ENCODE measurements around the gene CRKL.

The CRKL gene

DNA sequence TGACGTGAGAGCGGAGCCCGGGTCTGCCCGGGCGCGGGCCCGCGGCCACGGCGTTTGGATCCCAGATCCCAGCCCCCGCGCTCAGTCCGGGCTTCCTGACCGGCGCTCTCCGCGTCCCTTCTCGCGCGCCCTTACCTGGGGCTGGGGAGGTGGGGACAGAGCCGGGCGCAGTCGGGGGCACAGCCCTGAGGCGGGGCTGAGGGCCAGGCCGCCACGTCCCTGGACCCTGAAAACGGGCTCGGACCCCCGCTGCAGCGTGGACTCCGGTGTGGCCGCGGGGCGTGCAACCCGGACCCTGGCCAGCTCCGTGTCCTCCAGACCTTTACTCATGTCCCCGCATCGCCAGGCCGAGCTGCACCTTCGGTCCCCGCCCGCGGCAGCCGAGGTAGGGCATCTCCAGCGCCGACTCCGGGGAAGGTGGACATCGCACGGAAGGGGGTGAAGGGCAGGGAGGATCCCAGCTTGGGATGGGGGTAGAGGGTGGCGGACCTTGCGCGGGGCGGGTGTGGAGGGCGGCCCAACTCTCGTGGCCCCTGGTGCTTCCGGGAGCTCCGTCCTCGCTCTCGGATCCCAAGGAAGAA lies 40.0 kb downstream of the CRKL start:
- peak overlapping the region; percentile 78 to 84 (median 84) for H3K4me3 Mint-ChIP-seq
- H3K27me3 Mint-ChIP-seq (ENCODE audit: low read depth) = peaks cover 41% of the 10 kb centered on the region
- TF ChIP-seq, protein P1, sequence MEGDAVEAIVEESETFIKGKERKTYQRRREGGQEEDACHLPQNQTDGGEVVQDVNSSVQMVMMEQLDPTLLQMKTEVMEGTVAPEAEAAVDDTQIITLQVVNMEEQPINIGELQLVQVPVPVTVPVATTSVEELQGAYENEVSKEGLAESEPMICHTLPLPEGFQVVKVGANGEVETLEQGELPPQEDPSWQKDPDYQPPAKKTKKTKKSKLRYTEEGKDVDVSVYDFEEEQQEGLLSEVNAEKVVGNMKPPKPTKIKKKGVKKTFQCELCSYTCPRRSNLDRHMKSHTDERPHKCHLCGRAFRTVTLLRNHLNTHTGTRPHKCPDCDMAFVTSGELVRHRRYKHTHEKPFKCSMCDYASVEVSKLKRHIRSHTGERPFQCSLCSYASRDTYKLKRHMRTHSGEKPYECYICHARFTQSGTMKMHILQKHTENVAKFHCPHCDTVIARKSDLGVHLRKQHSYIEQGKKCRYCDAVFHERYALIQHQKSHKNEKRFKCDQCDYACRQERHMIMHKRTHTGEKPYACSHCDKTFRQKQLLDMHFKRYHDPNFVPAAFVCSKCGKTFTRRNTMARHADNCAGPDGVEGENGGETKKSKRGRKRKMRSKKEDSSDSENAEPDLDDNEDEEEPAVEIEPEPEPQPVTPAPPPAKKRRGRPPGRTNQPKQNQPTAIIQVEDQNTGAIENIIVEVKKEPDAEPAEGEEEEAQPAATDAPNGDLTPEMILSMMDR (IDR thresholded peaks at IDR 0.05; ENCODE audit: unreplicated experiment in 3 of 3) = no peak
- no peaks in the 10 kb centered on the region for H3K9me3 Mint-ChIP-seq
- H3K4me1 Mint-ChIP-seq = peaks cover 7% of the 10 kb centered on the region
- peaks cover 21% of the 10 kb centered on the region for H3K36me3 Mint-ChIP-seq (ENCODE audit: low read depth)
- no peak overlapping the region for H3K27ac Mint-ChIP-seq

DNA sequence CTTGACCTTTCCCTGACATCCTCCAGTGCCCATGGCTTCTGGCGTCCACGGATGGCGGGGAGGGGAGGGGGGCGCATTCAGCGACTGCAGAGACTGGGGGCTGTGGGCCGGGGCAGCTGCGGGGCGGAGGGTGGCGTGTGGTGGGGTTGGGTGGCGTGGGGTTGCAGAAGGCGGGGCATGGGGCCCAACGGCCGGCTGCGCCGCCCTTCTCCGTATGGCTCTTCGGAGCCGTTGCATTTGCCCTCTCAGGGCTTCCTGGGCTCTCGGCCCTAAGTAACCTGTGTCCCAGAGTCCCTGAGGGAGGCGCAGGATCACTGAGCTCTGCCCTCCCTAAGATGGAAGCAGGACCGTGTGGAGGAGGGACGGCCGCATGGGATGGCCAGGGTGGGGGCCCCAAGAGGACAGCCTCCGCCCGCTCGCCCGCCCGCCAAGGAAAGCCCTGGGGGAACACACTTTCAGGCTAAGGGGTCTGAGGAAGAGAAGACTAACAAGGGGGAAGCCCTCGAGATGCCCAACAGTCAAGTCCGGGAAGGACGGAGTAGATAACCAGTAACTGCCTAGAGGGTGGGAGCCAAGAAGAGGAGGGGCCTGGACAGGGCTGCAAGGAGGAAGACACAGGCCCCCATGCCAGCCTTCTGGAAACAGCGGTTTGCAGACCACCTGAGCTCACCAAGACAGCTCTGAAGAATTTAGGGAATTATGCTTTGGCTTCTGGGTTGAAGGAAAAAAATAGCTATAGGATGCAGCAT lies 40.6 kb downstream of the CRKL start:
- Mint-ChIP-seq H3K27ac (no peak overlapping the region), H3K36me3 (ENCODE audit: low read depth) (peaks cover 16% of the 10 kb centered on the region), H3K4me3 (peak overlapping the region; percentile 68 to 74 (median 72)), H3K9me3 (no peaks in the 10 kb centered on the region), H3K4me1 (peaks cover under 1% of the 10 kb centered on the region), H3K27me3 (ENCODE audit: low read depth) (peaks cover 42% of the 10 kb centered on the region)
- TF ChIP-seq, protein P1 (IDR thresholded peaks at IDR 0.05; ENCODE audit: unreplicated experiment in 3 of 3) = no peak

DNA sequence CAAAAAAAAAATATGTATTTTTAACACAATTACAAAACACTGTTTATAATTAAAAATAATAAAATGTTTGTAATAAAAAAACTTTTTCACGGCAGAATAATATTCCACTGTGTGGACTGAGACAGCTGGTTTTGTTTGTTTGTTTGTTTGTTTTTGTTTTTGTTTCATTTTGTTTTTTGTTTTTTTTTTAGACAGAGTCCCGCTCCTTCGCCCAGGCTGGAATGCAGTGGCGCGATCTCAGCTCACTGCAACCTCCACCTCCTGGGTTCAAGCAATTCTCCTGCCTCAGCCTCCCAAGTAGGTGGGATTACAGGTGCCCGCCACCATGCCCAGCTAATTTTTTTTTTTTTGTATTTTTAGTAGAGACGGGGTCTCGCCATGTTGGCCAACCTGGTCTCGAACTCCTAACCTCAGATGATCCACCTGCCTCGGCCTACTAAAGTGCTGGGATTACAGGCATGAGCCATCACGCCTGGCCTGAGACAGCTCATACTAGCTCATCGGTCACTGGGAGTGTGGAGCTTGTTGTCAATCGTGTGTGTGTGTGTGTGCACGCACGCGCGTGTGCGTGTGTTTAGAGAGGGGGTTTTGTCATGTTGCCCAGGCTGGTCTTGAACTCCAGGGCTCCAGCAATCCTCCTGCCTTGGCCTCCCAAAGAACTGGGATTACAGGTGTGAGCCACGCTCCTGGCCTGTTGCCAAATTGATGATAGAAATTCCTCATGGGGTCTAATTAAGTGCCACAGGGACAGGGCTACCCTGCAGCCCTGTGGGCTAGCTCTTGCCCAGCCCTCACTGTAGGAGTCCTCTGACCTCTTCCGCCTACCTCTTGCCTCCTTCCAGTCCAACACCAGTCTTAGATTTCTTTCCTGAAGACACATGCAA lies 42.6 kb downstream of the CRKL start:
- Mint-ChIP-seq H3K27ac (no peak overlapping the region), H3K27me3 (ENCODE audit: low read depth) (peaks cover 60% of the 10 kb centered on the region), H3K4me3 (peak overlapping the region in 2 of 3 experiments; percentile 23 to 53), H3K9me3 (no peaks in the 10 kb centered on the region), H3K4me1 (no peaks in the 10 kb centered on the region), H3K36me3 (ENCODE audit: low read depth) (no peaks in the 10 kb centered on the region)
- TF ChIP-seq, protein P1 (IDR thresholded peaks at IDR 0.05; ENCODE audit: unreplicated experiment in 3 of 3) = no peak

DNA sequence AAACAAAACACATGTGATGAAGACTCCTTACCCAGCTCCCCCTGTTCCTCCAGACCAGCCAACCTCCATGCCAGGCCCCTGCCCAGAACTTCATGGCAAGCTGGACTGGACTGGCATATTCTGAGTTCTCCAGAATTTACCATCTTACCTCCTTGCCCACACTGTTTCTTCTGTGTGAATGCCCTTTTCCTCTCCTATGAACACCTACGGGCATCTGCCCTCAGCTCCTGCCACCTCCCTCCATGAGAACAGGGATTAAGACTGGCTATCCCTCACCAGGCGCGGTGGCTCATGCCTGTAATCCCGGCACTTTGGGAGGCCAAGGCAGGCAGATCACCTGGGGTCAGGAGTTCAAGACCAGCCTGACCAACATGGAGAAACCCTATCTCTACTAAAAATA lies 43.4 kb downstream of the CRKL start:
- H3K27me3 Mint-ChIP-seq (ENCODE audit: low read depth) = peaks cover 63% of the 10 kb centered on the region
- no peaks in the 10 kb centered on the region for H3K9me3 Mint-ChIP-seq
- no peak overlapping the region for H3K27ac Mint-ChIP-seq
- TF ChIP-seq, protein P1 (IDR thresholded peaks at IDR 0.05; ENCODE audit: unreplicated experiment in 3 of 3) = no peak
- no peaks in the 10 kb centered on the region for H3K4me1 Mint-ChIP-seq
- peak overlapping the region in 2 of 3 experiments; percentile 39 to 53 for H3K4me3 Mint-ChIP-seq
- no peaks in the 10 kb centered on the region for H3K36me3 Mint-ChIP-seq (ENCODE audit: low read depth)

DNA sequence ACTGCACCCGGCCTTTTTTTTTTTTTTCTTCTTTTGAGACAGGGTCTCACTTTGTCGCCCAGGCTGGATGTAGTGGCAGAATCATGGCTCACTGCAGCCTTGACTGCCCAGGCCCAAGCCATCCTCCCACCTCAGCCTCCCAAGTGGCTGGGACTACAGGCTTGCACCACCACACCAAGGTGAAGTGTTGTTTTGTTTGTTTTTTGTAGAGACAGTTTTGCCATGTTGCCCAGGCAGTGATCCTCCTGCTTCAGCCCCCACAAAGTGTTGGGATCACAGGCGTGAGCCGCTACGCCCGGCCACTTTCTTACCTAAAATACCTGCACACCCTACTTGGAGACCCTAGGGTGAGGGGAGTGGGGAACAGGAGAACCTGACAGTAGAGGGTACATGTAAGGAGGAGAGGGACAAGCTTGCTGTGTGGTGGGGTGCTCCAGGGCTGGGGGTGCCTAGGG lies 45.3 kb downstream of the CRKL start:
- no peaks in the 10 kb centered on the region for H3K36me3 Mint-ChIP-seq (ENCODE audit: low read depth)
- H3K4me3 Mint-ChIP-seq = no peak overlapping the region
- peaks cover 64% of the 10 kb centered on the region for H3K27me3 Mint-ChIP-seq (ENCODE audit: low read depth)
- H3K27ac Mint-ChIP-seq = no peak overlapping the region
- no peaks in the 10 kb centered on the region for H3K9me3 Mint-ChIP-seq
- TF ChIP-seq, protein P1 (IDR thresholded peaks at IDR 0.05; ENCODE audit: unreplicated experiment in 3 of 3) = no peak
- H3K4me1 Mint-ChIP-seq = no peaks in the 10 kb centered on the region

Data from nephron (organoid).